Stimulated activated CD4-positive, alpha-beta T cell treated with anti-CD3 and anti-CD28 coated beads, Interleukin-4, amount 100 ng/mL, for 24 hours (primary cell): Measurements from ENCODE around the gene ZNF85.
"Not testable (repeated sequence)": the region's sequence is repeated elsewhere in the genome, so short reads cannot be mapped to it uniquely, and the experiment has no call there.

ENCODE experiments used
- DNase-seq: peaks from one replicate; pipeline ENCODE4 v3.0.0-alpha.2; 2020

The ZNF85 gene

DNA sequence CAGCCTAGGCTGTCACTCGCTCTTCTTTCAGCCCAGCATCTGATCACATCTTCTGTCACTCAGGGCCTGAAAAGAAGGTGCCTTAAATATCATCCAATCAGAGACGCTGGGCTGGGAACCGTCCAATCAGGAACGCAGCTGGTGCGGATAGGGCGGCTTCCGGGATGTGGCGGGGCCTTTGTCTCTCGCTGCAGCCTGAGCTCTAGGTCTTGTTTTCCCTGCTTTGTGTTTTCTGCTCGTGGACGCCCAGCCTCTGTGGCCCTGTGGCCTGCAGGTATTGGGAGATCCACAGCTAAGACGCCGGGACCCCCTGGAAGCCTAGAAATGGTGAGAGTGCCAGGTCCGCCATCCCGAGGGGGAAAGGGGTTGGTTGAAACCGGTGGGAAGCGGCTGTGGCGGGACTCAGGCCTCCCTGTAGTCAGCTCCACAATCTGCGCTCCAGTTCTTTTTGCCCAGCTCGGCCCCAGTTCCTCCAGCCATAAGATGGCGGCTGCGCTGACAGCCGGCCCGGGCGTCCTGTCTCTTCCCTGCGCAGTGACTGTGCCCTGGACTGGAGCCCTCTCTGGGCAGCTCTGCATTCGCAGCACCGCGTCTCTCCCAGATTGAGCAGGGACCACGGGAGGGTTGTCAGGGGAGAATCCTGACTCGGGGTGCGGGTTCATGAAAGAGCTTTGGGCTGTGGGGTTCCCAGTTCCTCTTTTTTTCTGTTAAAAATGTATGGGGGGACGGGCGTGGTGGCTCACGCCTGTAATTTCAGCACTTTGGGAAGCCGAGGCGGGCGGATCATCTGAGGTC is at the start of gene ZNF85:
Gene ZNF85 (plus strand): TSS at position 175 of the 795 bp plus-strand sequence. CDS start 150 bp downstream, at position 325.
- peak; percentile 91 for DNase-seq

DNA sequence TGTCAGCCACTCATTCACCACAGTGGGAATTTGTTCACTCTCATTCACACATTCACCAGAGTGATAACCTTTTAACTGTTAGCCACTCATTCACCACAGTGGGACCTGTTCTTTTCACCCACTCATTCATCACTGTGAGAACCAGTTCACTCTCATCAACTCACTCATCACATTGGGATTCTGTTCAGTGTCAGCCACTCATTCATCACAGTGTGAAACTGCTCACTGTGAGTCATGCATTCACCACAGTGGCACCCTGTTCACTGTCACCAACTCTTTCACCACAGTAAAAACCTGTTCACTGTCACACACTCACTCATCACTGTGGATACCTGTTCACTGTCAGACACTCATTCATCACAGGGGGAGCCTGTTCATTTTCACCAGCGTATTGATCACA is 43.5 kb upstream of the ZNF85 start:
- DNase-seq = no peak

DNA sequence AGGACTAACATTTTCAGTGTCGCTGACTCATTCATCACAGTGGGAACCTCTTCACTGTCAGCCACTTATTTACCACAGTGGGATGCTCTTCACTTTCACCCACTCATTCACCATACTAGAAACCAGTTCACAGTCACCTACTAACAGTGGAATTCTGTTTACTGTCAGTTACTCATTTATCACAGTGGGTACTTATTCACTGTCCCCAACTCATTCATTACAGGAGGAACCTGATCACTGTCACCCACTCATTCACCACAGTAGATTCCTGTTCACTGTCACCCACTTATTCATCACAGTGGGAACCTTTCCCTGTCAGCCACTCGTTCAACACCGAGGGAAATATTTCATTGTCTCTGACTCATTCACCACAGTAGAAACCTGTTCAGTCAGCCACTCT is 10.1 kb upstream of the ZNF85 start:
- DNase-seq = no peak

DNA sequence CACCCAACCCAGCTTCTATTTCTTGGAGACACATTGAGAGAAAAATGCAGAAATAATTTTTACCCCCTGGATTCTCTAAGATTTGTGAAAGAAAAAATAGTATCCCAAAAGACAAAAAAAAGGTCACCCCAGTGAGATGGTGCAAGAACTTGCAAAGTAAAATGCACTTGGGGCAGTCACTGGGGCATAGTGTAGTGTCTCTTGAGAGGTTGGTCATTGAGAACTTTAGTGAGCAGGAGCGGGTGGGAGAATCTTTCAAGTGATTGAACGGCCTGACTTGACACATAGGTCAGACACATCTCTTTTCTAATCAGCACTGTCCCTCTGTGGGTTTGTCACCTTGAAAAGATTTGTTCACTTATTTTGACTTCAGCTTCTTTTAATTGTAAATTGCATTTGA is 2.4 kb downstream of the ZNF85 start:
- no peak for DNase-seq

DNA sequence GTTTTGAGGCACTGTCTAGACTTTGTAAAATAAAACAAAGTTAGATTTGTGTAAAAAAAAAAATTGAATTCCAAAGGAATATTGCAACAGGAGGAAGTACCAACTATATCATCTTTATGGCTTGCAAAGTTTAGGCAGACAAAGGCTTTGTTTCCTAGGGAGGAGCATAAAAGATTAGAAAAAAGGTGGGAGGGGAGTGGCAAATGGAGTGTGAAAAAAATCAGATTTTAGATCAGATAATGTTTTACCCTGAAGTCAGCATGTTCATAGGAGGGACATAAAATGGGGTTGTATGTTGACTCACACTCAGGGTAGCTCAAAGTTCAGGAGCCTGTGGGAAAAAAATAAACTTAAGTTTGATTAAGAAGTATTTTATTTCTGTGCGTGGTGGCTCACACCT is 3.7 kb downstream of the ZNF85 start:
- no peak for DNase-seq

DNA sequence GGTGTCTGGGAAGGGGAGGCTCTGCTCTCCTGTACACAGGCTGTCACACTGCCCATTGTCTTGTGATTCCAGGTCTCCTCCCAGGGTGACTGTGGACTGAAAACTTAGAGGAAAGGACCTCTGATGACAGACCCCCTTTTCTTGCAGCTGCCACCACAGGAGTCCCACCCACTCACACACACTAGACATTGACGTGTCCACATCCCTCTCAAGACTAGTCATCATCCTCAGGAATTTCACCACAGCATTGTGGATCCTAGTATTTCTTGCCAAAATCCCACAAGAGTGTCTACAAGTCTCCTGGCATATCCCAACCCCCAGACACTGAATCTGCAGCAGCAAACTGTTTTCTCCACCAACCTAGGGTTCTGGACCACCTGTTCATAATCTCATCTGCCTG is 5.3 kb downstream of the ZNF85 start:
- DNase-seq = no peak

DNA sequence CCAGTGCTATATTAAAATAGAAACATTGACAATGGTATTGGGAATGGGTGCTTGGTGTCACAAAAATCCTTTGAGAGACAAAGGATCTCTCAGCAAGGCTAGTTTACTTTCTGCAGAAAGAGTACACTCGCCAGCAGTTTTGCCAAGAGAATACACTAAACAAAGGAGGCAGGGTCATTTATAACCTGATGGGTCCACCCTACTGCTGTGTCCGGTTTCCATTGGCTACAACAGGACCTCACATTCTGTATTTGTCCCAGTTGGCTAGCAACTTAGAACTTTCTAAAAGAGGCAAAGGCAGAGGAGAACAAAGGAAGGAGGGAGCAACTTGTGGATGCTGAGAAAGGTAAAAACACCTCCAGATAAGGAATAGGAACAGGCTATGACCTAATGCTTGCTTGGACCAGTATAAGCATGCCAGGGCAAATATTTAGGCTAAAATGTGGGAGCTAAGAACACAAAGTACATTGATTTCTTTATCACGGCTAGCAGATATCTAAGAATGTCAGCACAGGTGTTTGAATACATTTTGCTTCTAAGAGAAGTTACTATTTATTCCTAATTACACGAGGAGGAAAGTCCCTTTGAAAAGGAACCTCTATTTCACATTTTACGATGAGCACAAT is 13.4 kb downstream of the ZNF85 start:
- not testable (repeated sequence) for DNase-seq

DNA sequence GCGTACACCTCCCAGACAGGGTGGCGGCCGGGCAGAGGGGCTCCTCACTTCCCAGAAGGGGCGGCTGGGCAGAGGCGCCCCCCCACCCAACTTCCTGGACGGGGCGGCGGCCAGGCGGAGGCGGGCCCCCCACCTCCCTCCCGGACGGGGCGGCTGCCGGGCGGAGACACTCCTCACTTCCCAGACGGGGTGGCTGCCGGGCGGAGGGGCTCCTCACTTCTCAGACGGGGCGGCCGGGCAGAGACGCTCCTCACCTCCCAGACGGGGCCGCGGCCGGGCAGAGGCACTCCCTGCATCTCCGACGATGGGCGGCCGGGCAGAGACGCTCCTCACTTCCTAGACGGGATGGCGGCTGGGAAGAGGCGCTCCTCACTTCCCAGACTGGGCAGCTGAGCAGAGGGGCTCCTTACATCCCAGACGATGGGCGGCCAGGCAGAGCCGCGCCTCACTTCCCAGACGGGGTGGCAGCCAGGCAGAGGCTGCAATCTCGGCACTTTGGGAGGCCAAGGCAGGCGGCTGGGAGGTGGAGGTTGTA is 29.6 kb downstream of the ZNF85 start:
- not testable (repeated sequence) for DNase-seq

DNA sequence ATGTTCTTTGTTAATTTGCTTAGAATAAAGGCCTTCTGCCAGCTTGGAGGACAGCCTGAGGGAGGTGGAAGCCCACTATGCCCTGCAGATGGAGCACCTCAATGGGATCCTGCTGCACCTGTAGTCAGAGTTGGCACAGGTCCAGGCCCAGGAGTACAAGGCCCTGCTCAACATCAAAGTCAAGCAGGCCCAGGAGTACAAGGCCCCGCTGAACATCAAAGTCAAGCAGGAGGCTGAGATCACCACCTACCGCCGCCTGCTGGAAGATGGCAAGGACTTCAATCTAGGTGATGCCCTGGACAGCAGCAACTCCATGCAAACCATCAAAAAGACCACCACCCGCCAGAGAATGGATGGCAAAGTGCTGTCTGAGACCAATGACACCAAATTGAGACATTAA is 41.7 kb downstream of the ZNF85 start:
- no peak for DNase-seq

DNA sequence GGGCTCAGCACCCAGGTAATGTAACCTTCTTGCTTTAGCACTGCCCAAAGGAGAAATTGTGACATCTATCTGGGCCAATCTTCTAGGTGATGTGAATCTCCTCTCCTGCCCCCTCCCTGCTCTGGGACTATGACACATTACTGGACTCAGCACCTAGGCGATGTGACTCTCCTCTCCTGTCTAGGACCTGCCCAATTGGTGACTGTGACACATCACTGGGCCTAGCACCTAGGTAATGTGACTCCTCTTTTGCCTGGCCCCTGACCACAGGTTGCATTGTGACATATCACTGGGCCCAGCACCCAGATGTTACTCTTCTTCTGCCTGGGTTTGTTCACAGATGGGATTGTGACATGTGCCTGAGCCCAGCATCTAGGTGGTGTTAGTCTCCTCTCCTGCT is 45.0 kb downstream of the ZNF85 start:
- DNase-seq = no peak

DNA sequence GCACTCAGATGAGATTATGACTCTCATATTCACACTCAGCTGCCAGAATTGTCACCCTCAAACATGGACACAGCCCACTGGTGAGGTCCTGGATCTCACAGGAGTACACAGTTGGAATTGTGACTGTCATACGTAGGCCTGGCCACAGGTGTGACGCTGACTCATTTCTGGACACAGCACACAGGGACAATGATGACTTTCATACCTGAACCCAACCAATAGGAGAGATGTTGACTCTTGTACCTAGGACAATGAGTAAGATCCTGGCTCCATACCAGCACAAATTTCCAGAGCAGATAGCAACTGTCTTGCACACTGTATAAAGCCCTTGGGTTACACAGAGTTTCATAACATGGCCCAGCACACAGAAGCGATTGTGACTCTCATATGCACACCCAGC is 46.4 kb downstream of the ZNF85 start:
- DNase-seq = no peak

DNA sequence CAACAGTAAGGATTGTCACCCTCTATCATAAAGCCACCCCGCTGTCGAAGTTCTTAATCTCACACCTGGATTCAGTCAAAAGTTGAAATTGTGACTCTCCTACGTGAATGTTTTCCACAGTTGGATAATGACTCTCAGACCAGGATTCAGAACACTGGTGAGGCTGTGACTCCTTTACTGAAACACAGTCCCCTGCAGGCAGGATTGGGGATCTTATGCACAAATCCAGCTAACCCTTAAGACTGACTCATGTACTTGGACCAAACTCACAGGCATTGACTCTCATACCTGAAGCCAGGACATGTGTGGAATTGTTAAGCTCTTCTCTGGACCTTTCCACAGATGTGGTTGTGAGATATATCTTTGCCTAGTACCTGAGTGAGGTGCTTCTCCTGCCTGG is 46.8 kb downstream of the ZNF85 start:
- no peak for DNase-seq

DNA sequence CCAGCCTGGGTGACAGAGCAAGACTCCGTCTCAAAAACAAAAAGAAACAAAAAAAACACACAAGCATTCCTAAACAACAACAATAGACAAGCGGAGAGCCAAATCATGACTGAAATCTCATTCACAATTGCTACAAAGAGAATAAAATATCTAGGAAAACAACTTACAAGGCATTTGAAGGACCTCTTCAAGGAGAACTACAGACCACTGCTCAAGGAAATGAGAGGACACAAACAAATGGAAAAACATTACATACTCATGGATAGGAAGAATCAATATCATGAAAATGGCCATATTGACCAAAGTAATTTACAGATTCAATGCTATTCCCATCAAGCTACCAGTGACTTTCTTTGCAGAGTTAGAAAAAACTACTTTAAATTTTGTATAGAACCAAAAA is 69.7 kb downstream of the ZNF85 start:
- DNase-seq = not testable (repeated sequence)

DNA sequence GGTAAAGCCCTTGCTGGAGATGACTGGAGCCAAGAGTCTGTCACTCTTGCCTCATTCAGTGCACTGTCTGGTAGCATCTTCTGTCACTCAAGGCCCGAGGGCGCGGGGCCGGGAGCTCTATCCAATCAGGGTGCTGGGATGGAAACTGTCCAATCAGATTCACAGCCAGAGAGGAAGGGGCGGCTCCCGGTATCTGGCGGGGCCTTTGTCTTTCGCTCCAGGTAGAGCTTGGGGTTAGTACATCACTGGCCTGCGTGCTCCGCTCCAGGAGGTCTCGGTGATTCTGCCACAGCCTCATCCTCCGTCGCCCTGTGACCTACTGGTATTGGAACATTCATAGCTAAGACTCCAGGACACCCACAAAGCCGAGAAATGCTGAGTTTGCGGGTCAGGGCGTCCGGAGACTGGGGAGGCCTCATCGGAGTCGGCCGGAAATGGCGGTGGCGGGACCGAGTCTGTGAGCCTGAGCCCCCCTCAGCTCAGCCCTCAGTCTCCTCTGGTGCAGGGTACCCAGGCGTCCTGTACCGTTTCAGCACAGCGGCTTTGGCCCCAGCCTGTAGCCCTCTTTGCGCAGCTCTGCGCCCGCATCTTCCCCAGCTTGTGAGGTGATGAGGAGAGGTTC is 76.8 kb downstream of the ZNF85 start:
- peak; percentile 90 for DNase-seq
